Transverse colon (tissue), 4 donors: ENCODE measurements around the gene CLCA4. TPM values are rescaled to one million over a fixed set of nuclear protein-coding genes. Genes with fewer than 3 reads are reported as not detected.
A peak's percentile ranks its signal among the peaks of the same experiment; 100 is the strongest.

ENCODE experiments used
- DNase-seq: peaks from one replicate; pipeline ENCODE4 v3.0.0-alpha.2; 2019
- H3K27ac ChIP-seq, 4 donors: fragments of 200-600 bp; sonication (generic); 2 replicates each; pipeline ENCODE4 v1.5.1; 2016 to 2018; ENCODE audit warnings: inconsistent platforms in 4 of 4
- H3K27me3 ChIP-seq: fragments of 200-600 bp; sonication (generic); 2 replicates; pipeline ENCODE4 v1.5.1; 2017; ENCODE audit warnings: inconsistent platforms
- H3K36me3 ChIP-seq, 4 donors: fragments of 200-600 bp; sonication (generic); 2 replicates each; pipeline ENCODE4 v1.5.1; 2017 to 2019; ENCODE audit warnings: inconsistent platforms in 4 of 4
- H3K4me1 ChIP-seq, 4 donors: fragments of 200-600 bp; sonication (generic); 2 replicates each; pipeline ENCODE4 v1.5.1; 2017 to 2020; ENCODE audit warnings: inconsistent platforms in 4 of 4
- H3K4me3 ChIP-seq, 4 donors: fragments of 200-600 bp; sonication (generic); 1 replicate in 1 of 4; 2 replicates in 3 of 4; pipeline versions ENCODE4 v1.5.1 to v1.6.1; 2017 to 2019; ENCODE audit warnings: inconsistent platforms in 4 of 4
- H3K9me3 ChIP-seq, 2 donors: fragments of 200-600 bp; sonication (generic); 2 replicates each; pipeline ENCODE4 v1.5.1; 2017 to 2019; ENCODE audit warnings: inconsistent platforms in 2 of 2
- CTCF ChIP-seq, 5 experiments: fragments of 200-600 bp in 3 of 5; fragments of 450-650 bp in 2 of 5; sonication (generic) in 3 of 5; IDR thresholded peaks; 1 replicate in 2 of 5; 2 replicates in 3 of 5; pipeline ENCODE4 v1.5.1; 2016 to 2017; ENCODE audit warnings: antibody characterized with exemption in 5 of 5, inconsistent platforms in 3 of 5, mild to moderate bottlenecking in 2 of 5, moderate library complexity in 1 of 5
- EP300 ChIP-seq: sonication (generic); formaldehyde crosslinking; IDR thresholded peaks from one replicate; pipeline ENCODE4 v1.6.1; 2017; ENCODE audit warnings: antibody characterized with exemption, low read depth
- POLR2A ChIP-seq: fragments of 450-650 bp; IDR thresholded peaks from one replicate; pipeline ENCODE4 v1.6.1; 2016; ENCODE audit warnings: antibody characterized with exemption, mild to moderate bottlenecking, moderate library complexity
- POLR2AphosphoS5 ChIP-seq, 3 donors: sonication (generic); formaldehyde crosslinking; IDR thresholded peaks; one replicate each; pipeline ENCODE4 v1.6.1; 2016; ENCODE audit warnings: antibody characterized with exemption in 3 of 3
- WGBS, 2 donors: methylation state at CpG; one replicate each; pipeline ENCODE4 v1.1.5; 2018; ENCODE audit warnings: low coverage in 1 of 2; 5-methylcytosine and 5-hydroxymethylcytosine counted together
- in situ Hi-C, 4 donors: fragments of 200-750 bp; cut with MboI; loops; one replicate each; pipeline versions ENCODE4 v1.15.0 to v1.15.1; 2017; ENCODE audit warnings: low sequenced_read_pairs in 3 of 4, low pct_ligation_motif_present in 1 of 4, low pct_unique_long_range_greater_than_20kb in 1 of 4
- intact Hi-C: fragments of 100-400 bp; cut with DNase I; formaldehyde crosslinking; loops from one replicate; pipeline ENCODE4 v1.15.1; 2023; ENCODE audit warnings: low total_unique reads
- total RNA-seq, 4 donors: library from RNA; depleted of rRNA; stranded (reverse); fragments of >200 nt; gene quantifications; one replicate each; pipeline ENCODE4 v1.1.0, GENCODE V29; 2016

Gene CLCA4
- total RNA-seq, 4 donors from 2014 or later: 0.40 to 1,312 (median 849) TPM

DNA sequence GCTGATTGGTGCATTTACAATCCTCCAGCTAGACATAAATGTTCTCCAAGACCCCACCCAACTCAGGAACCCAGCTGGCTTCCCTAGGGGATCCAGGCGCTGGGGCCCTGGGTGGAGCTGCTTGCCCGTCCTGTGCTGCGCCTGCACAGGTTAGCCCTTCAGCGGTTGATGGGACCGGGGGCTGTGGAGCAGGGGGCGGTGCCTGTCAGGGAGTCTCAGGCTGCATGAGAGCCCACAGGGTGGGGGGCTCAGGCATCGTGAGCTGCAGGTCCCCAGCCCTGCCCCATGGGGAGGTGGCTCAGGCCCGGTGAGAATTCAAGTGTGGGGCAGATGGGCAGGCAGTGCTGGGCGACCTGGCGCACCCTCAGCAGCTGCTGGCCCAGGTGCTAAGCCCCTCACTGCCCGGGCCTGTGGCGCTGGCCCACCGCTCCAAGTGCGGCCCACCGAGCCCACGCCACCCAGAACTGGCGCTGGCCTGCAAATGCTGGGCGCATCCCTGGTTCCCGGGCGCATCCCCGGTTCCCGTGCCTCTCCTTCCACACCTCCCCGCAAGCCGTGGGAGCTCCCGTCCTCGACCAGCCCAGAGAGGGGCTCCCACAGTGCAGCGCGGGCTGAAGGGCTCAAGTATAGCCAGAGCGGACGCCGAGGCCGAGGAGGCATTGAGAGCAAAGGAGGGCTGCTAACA lies 23.1 kb upstream of the CLCA4 start:
- H3K27me3 ChIP-seq: no peaks in the 10 kb centered on the region
- no peak overlapping the region for H3K27ac ChIP-seq
- no peak for DNase-seq
- WGBS, 2 donors: 94% methylated on average over 21 of the region's 32 CpGs; no CpG with 5 or more reads in 1 of the 2 donors
- H3K4me1 ChIP-seq: peaks cover 0 to 30% (median 5%) of the 10 kb centered on the region in 4 donors
- TF ChIP-seq CTCF (IDR thresholded peaks at IDR 0.05) (no peak), POLR2AphosphoS5 (IDR thresholded peaks at IDR 0.05) (no peak)
- H3K9me3 ChIP-seq: no peaks in the 10 kb centered on the region
- in situ Hi-C loops: no loop called here
- H3K36me3 ChIP-seq: no peaks in the 10 kb centered on the region
- intact Hi-C loops: loop anchor here (10.0 kb wide), 1 partner anchor 59 kb away; the partner anchor contains the start of gene CLCA1
- no peak overlapping the region for H3K4me3 ChIP-seq

- Histone ChIP-seq H3K9me3 (no peaks in the 10 kb centered on the region), H3K4me1 (peaks cover 0 to 8% (median 0%) of the 10 kb centered on the region in 4 donors), H3K36me3 (no peaks in the 10 kb centered on the region), H3K27ac (peak overlapping the region; percentile 53 to 61 (median 57)), H3K27me3 (no peaks in the 10 kb centered on the region), H3K4me3 (no peak overlapping the region)
- WGBS, 2 donors: 27 to 31% methylated on average over 4 of the region's 4 CpGs
- no peak for DNase-seq
- in situ Hi-C loops: no loop called here
- TF ChIP-seq CTCF (IDR thresholded peaks at IDR 0.05): no peak
- no peak for TF ChIP-seq POLR2AphosphoS5 (IDR thresholded peaks at IDR 0.05)
- no peak for TF ChIP-seq POLR2A
- no peak for TF ChIP-seq EP300
- intact Hi-C loops: loop anchor here (10.0 kb wide), 1 partner anchor 63 kb away; the partner anchor contains the start of gene CLCA1
Observed at GRCh38 chr1:86527306-86527705, 19.6 kb upstream of the CLCA4 start.

GRCh38 chr1:86530211-86530845 lies 16.6 kb upstream of the CLCA4 start:
- Histone ChIP-seq H3K4me3 (no peak overlapping the region), H3K27ac (no peak overlapping the region), H3K9me3 (no peaks in the 10 kb centered on the region), H3K36me3 (no peaks in the 10 kb centered on the region), H3K4me1 (peaks cover 0 to 8% (median 0%) of the 10 kb centered on the region in 4 donors), H3K27me3 (no peaks in the 10 kb centered on the region)
- intact Hi-C loops: no loop called here
- no peak for TF ChIP-seq EP300
- no peak for TF ChIP-seq POLR2A
- no peak for TF ChIP-seq CTCF (IDR thresholded peaks at IDR 0.05)
- TF ChIP-seq POLR2AphosphoS5 (IDR thresholded peaks at IDR 0.05): no peak
- in situ Hi-C loops: no loop called here
- DNase-seq: no peak
- WGBS, 2 donors: 84 to 89% methylated on average over 3 of the region's 3 CpGs

- Histone ChIP-seq H3K27ac (peak overlapping the region; percentile 36 to 72 (median 52)), H3K4me3 (no peak overlapping the region), H3K9me3 (no peaks in the 10 kb centered on the region), H3K36me3 (no peaks in the 10 kb centered on the region), H3K27me3 (no peaks in the 10 kb centered on the region), H3K4me1 (peaks cover 0 to 24% (median 13%) of the 10 kb centered on the region in 4 donors)
- intact Hi-C loops (loop anchor here (5.0 kb wide), 1 partner anchor 974 kb away; no protein-coding TSS in a partner anchor), in situ Hi-C loops (no loop called here)
- DNase-seq: no peak
- WGBS, 2 donors: 25 to 34% methylated on average over 4 of the region's 4 CpGs
- TF ChIP-seq POLR2AphosphoS5 (IDR thresholded peaks at IDR 0.05) (peak in 1 of 3 donors; percentile 2), CTCF (IDR thresholded peaks at IDR 0.05) (no peak), POLR2A (no peak), EP300 (no peak)
Observed at GRCh38 chr1:86537928-86538695, 8.8 kb upstream of the CLCA4 start.
